Breast epithelium (tissue), 3 donors: ENCODE measurements around the gene FRY.

Experiments
- POLR2A ChIP-seq: fragments of 450-650 bp; IDR thresholded peaks from one replicate; pipeline ENCODE4 v1.6.1; 2016; ENCODE audit warnings: antibody characterized with exemption, mild to moderate bottlenecking, moderate library complexity
- TF ChIP-seq, protein P1 (sequence below), 3 donors: fragments of 450-650 bp; IDR thresholded peaks; one replicate each; pipeline ENCODE4 v1.5.1; 2016 to 2017; ENCODE audit warnings: antibody characterized with exemption in 3 of 3, mild to moderate bottlenecking in 3 of 3, moderate library complexity in 3 of 3

DNA sequence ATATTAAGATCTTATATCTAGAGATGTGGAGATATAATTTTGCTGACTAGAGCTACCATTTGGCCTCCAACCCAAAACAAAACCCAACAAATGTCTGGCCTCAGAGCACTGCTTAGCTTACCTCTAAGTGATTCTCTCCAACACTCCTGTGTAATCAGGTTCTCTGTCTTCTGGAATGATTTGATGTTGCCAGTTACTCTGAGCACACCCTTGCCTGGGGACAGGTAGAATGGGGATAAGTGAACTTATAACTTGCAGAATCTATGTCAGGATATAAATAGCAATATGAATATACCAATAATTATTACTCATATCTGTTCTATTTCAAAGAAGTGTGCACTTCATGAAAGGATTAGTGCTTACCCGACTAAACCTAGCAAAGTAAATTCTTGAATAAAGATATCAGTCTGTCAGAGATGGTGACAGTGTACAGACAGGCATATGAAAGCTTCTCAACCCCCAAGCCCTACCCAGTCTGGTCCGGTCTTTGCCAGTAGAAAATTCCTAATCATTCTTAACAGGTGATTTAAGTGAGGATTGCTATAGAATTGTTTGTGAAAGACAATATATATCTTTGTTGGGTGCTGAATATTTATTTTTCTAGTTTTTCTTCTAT, 250.6 kb downstream of the FRY start:
- TF ChIP-seq POLR2A: no peak
- TF ChIP-seq, protein P1, sequence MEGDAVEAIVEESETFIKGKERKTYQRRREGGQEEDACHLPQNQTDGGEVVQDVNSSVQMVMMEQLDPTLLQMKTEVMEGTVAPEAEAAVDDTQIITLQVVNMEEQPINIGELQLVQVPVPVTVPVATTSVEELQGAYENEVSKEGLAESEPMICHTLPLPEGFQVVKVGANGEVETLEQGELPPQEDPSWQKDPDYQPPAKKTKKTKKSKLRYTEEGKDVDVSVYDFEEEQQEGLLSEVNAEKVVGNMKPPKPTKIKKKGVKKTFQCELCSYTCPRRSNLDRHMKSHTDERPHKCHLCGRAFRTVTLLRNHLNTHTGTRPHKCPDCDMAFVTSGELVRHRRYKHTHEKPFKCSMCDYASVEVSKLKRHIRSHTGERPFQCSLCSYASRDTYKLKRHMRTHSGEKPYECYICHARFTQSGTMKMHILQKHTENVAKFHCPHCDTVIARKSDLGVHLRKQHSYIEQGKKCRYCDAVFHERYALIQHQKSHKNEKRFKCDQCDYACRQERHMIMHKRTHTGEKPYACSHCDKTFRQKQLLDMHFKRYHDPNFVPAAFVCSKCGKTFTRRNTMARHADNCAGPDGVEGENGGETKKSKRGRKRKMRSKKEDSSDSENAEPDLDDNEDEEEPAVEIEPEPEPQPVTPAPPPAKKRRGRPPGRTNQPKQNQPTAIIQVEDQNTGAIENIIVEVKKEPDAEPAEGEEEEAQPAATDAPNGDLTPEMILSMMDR (IDR thresholded peaks at IDR 0.05): no peak
